Lung (tissue), 12 donors: ENCODE measurements around the gene CNKSR1. TPM values are rescaled to one million over a fixed set of nuclear protein-coding genes. Genes with fewer than 3 reads are reported as not detected.

Experiments used
- ATAC-seq: fragments of 200-7000 bp; cut with Tn5 transposase; one replicate; pipeline ENCODE4 v1.9.1; 2020; ENCODE audit warnings: moderate number of reproducible peaks; ENCODE audit not compliant: insufficient read depth, low FRiP score
- DNase-seq, 3 donors: peaks; one replicate each; pipeline ENCODE4 v3.0.0-alpha.2; 2013 to 2017
- H3K27ac ChIP-seq, 2 donors: one replicate each; pipeline ENCODE4 v1.5.1; 2013; ENCODE audit warnings: mild to moderate bottlenecking in 2 of 2, moderate library complexity in 2 of 2, control low read depth in 1 of 2, inconsistent platforms in 1 of 2, low read depth in 1 of 2, low read length in 1 of 2
- H3K27me3 ChIP-seq, 3 donors: one replicate each; pipeline ENCODE4 v1.5.1; 2013; ENCODE audit warnings: low read length in 2 of 3; ENCODE audit not compliant: control insufficient read depth in 3 of 3, insufficient read depth in 3 of 3
- H3K36me3 ChIP-seq, 4 donors: one replicate each; pipeline ENCODE4 v1.5.1; 2013; ENCODE audit warnings: low read length in 4 of 4, mild to moderate bottlenecking in 1 of 4, moderate library complexity in 1 of 4; ENCODE audit not compliant: control insufficient read depth in 4 of 4, insufficient read depth in 4 of 4
- H3K4me1 ChIP-seq, 5 donors: one replicate each; pipeline ENCODE4 v1.5.1; 2013; ENCODE audit warnings: low read length in 5 of 5, mild to moderate bottlenecking in 2 of 5, moderate library complexity in 1 of 5; ENCODE audit not compliant: control insufficient read depth in 5 of 5, insufficient read depth in 5 of 5
- H3K4me3 ChIP-seq: one replicate; pipeline ENCODE4 v1.5.1; 2013; ENCODE audit warnings: mild to moderate bottlenecking, control low read depth, moderate library complexity
- H3K9ac ChIP-seq, 2 donors: one replicate each; pipeline ENCODE4 v1.5.1; 2013; ENCODE audit warnings: low read length in 2 of 2, control low read depth in 1 of 2; ENCODE audit not compliant: insufficient read depth in 1 of 2
- H3K9me3 ChIP-seq, 4 donors: one replicate each; pipeline ENCODE4 v1.5.1; 2013; ENCODE audit warnings: low read length in 3 of 4, mild to moderate bottlenecking in 1 of 4, moderate library complexity in 1 of 4; ENCODE audit not compliant: control insufficient read depth in 4 of 4, insufficient read depth in 3 of 4
- WGBS, 2 donors: extraction: QIAGEN DNeasy Blood & Tissue Kit; methylation state at CpG; one replicate each; pipeline ENCODE4 v1.1.7; 2013; 5-methylcytosine and 5-hydroxymethylcytosine counted together
- polyA plus RNA-seq, 2 donors: library from polyadenylated mRNA; stranded (reverse); fragments of 200-250 nt; gene quantifications; one replicate each; pipeline ENCODE4 v1.2.1, GENCODE V29; 2013
- total RNA-seq, 2 donors: library from RNA; depleted of rRNA in 1 of 2; stranded (reverse); fragments of >200 nt in 1 of 2; gene quantifications; one replicate each; pipeline ENCODE4 v1.2.1, GENCODE V29; 2014 to 2021
- TF ChIP-seq, protein P1 (sequence below): IDR thresholded peaks from 2 replicates; pipeline ENCODE4 v1.5.1; 2012; ENCODE audit warnings: mild to moderate bottlenecking; ENCODE audit errors: control extremely low read depth, extremely low read depth
- donor health status: control.
- donor health status: control.
- donor health status: Bipolar disorder and iron deficiency.
- donor health status: healthy.
- donor health status: DM: yes; HTN: yes; CAD: no.

Gene CNKSR1
- total and polyA plus RNA-seq, 4 donors = 10.8 to 34.7 (median 28.3) TPM

DNA sequence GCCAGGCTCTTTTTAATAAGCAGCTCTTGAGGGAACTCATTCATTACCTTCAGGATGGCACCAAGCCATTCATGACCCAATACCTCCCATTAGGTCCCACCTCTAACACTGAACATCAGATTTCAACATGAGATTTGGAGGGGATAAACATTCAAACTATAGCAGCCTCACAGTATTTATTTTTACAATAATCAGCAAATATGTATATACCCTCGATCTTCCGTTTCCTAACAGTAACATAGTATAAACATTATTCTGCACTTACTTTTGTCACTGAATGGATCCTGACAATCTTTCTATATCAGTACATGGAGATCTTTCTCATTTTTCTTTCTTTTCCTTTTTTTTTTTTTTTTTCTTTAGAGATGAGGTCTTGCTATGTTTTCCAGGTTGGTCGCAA is 18.5 kb downstream of the CNKSR1 start:
- H3K27me3 ChIP-seq = no peaks in the 10 kb centered on the region
- H3K9ac ChIP-seq = no peak overlapping the region
- H3K36me3 ChIP-seq = no peaks in the 10 kb centered on the region
- H3K4me3 ChIP-seq = no peak overlapping the region
- ATAC-seq (no peak), DNase-seq (no peak)
- WGBS, 2 donors = 65 to 93% methylated on average over 3 of the region's 3 CpGs
- TF ChIP-seq, protein P1, sequence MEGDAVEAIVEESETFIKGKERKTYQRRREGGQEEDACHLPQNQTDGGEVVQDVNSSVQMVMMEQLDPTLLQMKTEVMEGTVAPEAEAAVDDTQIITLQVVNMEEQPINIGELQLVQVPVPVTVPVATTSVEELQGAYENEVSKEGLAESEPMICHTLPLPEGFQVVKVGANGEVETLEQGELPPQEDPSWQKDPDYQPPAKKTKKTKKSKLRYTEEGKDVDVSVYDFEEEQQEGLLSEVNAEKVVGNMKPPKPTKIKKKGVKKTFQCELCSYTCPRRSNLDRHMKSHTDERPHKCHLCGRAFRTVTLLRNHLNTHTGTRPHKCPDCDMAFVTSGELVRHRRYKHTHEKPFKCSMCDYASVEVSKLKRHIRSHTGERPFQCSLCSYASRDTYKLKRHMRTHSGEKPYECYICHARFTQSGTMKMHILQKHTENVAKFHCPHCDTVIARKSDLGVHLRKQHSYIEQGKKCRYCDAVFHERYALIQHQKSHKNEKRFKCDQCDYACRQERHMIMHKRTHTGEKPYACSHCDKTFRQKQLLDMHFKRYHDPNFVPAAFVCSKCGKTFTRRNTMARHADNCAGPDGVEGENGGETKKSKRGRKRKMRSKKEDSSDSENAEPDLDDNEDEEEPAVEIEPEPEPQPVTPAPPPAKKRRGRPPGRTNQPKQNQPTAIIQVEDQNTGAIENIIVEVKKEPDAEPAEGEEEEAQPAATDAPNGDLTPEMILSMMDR = no peak
- H3K27ac ChIP-seq = no peak overlapping the region
- H3K9me3 ChIP-seq = no peaks in the 10 kb centered on the region
- peaks cover 0 to 1% (median 0%) of the 10 kb centered on the region in 5 donors for H3K4me1 ChIP-seq

DNA sequence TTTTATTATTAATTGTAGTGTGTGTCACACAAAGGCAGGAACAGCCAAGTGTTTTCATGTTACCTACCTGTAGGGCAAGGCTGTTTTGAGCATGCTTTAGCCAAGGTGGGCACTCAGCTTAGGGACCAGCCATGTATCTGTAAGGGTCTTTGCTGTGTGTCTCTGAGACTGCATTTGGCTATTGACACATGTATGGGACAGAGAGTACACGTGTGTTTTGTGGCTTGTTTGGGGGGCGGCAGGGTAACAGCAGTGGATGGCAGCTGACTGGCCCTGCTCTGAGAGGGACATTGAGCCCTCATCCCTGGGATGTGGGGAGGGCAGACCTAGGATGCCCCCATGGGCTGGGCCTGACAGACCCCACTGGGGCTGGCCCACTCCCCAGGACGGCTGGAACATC is 20.0 kb downstream of the CNKSR1 start:
- H3K36me3 ChIP-seq = no peaks in the 10 kb centered on the region
- H3K9me3 ChIP-seq = no peaks in the 10 kb centered on the region
- H3K27me3 ChIP-seq = no peaks in the 10 kb centered on the region
- no peak overlapping the region for H3K27ac ChIP-seq
- TF ChIP-seq, protein P1 = no peak
- no peak overlapping the region for H3K9ac ChIP-seq
- DNase-seq (no peak), ATAC-seq (no peak)
- 90 to 95% methylated on average over 3 of the region's 3 CpGs for WGBS, 2 donors
- peaks cover 0 to 7% (median 0%) of the 10 kb centered on the region in 5 donors for H3K4me1 ChIP-seq
- H3K4me3 ChIP-seq = no peak overlapping the region

DNA sequence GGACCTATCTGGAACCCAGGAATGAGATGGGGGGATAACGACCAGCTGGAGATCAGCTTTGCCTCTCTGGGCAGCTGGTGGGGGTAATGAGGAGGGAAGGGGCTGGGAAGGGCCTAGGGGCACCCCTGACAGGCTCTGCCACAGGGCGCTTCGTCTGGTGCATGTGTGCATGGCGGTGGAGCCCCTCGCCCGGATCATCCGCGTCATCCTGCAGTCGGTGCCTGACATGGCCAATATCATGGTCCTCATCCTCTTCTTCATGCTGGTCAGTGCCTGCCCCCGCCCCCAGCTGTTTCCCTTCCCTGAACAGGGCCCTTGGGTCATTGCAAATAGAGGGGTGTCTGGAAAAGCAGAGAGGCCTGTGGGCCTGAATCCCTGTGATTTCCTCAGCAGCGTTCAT is 20.5 kb downstream of the CNKSR1 start:
- H3K9ac ChIP-seq = no peak overlapping the region
- peaks cover 0 to 7% (median 0%) of the 10 kb centered on the region in 5 donors for H3K4me1 ChIP-seq
- no peaks in the 10 kb centered on the region for H3K9me3 ChIP-seq
- H3K27ac ChIP-seq = no peak overlapping the region
- WGBS, 2 donors = 93 to 94% methylated on average over 11 of the region's 11 CpGs
- no peak for DNase-seq
- no peak for ATAC-seq
- TF ChIP-seq, protein P1 = no peak
- no peak overlapping the region for H3K4me3 ChIP-seq
- H3K36me3 ChIP-seq = no peaks in the 10 kb centered on the region
- H3K27me3 ChIP-seq = no peaks in the 10 kb centered on the region

DNA sequence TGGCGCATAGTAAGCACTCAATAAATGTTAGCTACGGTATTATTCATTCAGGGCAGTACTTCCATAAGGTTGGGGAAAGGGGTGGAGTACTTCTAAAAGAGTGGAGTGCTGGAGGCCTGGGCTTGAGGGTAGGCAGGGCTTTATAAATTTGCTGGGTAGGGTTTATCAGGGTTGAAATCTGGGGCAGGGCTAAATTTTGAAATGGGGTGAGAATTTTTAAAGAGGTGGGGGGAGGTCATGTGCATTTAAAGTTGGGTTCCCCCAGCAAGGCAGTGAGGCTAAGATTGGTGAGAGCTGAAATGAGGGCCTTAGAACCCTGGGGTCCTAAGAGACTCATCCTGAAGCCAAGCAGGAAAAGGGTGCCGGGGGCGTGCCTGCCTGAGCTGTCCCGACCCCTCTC is 23.1 kb downstream of the CNKSR1 start:
- TF ChIP-seq, protein P1 = no peak
- peaks cover 0 to 7% (median 0%) of the 10 kb centered on the region in 5 donors for H3K4me1 ChIP-seq

More for the DNA sequence above, 23.1 kb downstream of the CNKSR1 start:
- Histone ChIP-seq H3K27ac (no peak overlapping the region), H3K4me3 (no peak overlapping the region), H3K9me3 (no peaks in the 10 kb centered on the region), H3K9ac (no peak overlapping the region), H3K36me3 (no peaks in the 10 kb centered on the region), H3K27me3 (no peaks in the 10 kb centered on the region)
- no peak for DNase-seq
- ATAC-seq = no peak
- 85 to 93% methylated on average over 5 of the region's 5 CpGs for WGBS, 2 donors
